NCI-H2196 treated with DMSO at 0.1 percent for 48 hours (cell line): ENCODE results near the gene LHFPL3.
"Not testable (repeated sequence)": the region's sequence is repeated elsewhere in the genome, so short reads cannot be mapped to it uniquely, and the experiment has no call there.

Source experiments
- DNase-seq: peaks from one replicate; lab custom pipeline; 2025; ENCODE audit not compliant: unreplicated experiment; lab: John Stamatoyannopoulos, UW

The LHFPL3 gene

GRCh38 chr7:104926601-104927041 is 598.2 kb downstream of the LHFPL3 start:
- DNase-seq: no peak

- DNase-seq: peak; percentile 73
Measured at GRCh38 chr7:104927055-104927454, 598.7 kb downstream of the LHFPL3 start.

- no peak for DNase-seq
Measured at GRCh38 chr7:104928721-104929400, 600.5 kb downstream of the LHFPL3 start.

GRCh38 chr7:104929921-104930320 is 601.5 kb downstream of the LHFPL3 start:
- no peak for DNase-seq

GRCh38 chr7:104931181-104931781 is 602.9 kb downstream of the LHFPL3 start:
- peak; percentile 82 for DNase-seq

- DNase-seq: no peak
Measured at GRCh38 chr7:104933022-104933421, 604.6 kb downstream of the LHFPL3 start.

GRCh38 chr7:104933521-104933988 is 605.2 kb downstream of the LHFPL3 start:
- no peak for DNase-seq

- no peak for DNase-seq
Measured at GRCh38 chr7:104934665-104935064, 606.3 kb downstream of the LHFPL3 start.

- DNase-seq: no peak
Measured at GRCh38 chr7:104935276-104935675, 606.9 kb downstream of the LHFPL3 start.

GRCh38 chr7:104936546-104936945 is 608.1 kb downstream of the LHFPL3 start:
- no peak for DNase-seq

- DNase-seq: not testable (repeated sequence)
Measured at GRCh38 chr7:104937489-104937888, 609.1 kb downstream of the LHFPL3 start.

- no peak for DNase-seq
Measured at GRCh38 chr7:104938741-104939390, 610.5 kb downstream of the LHFPL3 start.

GRCh38 chr7:104940023-104940710 is 611.8 kb downstream of the LHFPL3 start:
- DNase-seq: no peak

GRCh38 chr7:104943502-104944343 is 615.3 kb downstream of the LHFPL3 start:
- DNase-seq: peak; percentile 99

- no peak for DNase-seq
Measured at GRCh38 chr7:104945599-104945956, 617.2 kb downstream of the LHFPL3 start.

GRCh38 chr7:104946338-104946737 is 617.9 kb downstream of the LHFPL3 start:
- DNase-seq: no peak

- no peak for DNase-seq
Measured at GRCh38 chr7:104950006-104950405, 621.6 kb downstream of the LHFPL3 start.

- no peak for DNase-seq
Measured at GRCh38 chr7:104950754-104951153, 622.4 kb downstream of the LHFPL3 start.

- no peak for DNase-seq
Measured at GRCh38 chr7:104951546-104951945, 623.1 kb downstream of the LHFPL3 start.

GRCh38 chr7:104955276-104955675 is 626.9 kb downstream of the LHFPL3 start:
- no peak for DNase-seq
